SKM-1 treated with dmso at 0.1 percent for 144 hours (cell line): ENCODE results near the gene TIMM44.
"Not testable (repeated sequence)": the region's sequence is repeated elsewhere in the genome, so short reads cannot be mapped to it uniquely, and the experiment has no call there.

Source experiments
- DNase-seq: peaks from one replicate; lab custom pipeline; 2025; ENCODE audit not compliant: unreplicated experiment; lab: John Stamatoyannopoulos, UW

Gene TIMM44

DNA sequence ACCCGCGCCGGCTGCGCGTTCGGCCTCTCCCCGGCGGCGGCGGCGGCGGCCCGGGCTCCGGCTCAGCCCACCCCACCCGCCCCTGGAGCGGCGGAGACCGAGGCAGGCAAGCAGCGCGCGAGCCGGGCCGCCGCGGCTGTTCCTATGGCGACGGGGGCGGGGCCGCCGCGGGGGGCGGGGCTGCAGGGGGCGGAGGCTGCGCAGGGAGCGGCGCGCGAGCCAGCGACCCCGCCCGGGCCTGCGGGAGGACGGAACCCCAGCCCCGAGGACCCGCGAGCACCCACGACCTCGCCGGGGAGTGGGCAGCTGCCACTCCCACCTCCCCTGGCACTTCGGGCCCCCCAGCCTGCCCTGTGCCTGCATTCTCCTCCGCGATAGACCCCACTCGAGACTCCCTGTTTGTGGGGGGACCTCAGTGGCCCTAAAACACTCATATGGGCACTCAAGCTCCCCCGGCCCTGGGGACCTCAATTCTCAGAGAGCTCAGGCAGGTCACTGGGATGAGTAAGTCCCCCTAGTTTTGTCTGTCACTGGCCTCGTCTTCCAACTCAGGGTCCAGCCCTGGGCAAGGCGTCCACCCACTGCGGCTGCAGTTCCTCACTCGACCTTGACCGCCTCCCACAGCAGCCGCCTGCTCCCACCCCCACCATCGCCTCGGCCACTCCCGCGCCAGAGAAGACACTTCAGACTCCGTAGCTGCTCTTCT is 17.3 kb downstream of the TIMM44 start, which contains the start of gene CTXN1:
CTXN1 (minus strand) TSS at position 115 of the 706 bp plus-strand sequence. CDS start 597 bp downstream, outside the sequence.
- DNase-seq = no peak

DNA sequence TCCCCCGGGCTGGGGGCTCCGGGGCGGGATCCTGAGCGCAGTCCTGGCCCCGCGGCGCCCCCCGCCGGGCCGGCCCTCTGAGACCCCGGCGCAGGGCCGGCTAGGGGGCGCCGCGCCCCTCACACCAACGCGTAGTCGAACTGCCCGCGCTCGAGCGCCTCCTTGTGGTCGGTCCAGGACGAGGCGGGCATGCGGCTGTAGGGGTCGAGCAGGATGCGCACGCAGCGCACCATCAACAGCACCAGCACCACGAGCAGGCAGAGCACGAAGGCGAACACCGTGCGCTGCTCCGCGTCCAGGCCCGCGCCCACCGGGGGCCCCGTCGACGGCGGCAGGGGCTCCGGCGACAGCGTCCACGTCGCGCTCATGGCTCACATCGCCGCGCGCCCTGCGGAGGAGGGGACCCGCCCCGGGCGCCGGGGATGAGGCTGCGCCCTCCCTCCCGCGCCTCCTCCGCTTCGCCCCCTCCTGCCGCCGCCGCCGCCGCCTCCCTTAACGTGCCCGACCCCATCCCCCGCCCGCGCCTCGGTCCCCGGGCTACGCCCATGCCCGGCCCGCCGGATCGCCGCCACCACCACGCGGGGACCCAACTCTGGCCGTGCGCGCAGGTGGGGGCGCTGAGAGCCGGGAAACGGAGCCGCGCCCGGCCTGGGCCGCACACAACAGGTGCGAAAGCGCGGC is 18.2 kb downstream of the TIMM44 start:
- DNase-seq = peak; percentile 53

- DNase-seq = no peak
Measured at GRCh38 chr19:7924651-7925170, 18.8 kb downstream of the TIMM44 start.

DNA sequence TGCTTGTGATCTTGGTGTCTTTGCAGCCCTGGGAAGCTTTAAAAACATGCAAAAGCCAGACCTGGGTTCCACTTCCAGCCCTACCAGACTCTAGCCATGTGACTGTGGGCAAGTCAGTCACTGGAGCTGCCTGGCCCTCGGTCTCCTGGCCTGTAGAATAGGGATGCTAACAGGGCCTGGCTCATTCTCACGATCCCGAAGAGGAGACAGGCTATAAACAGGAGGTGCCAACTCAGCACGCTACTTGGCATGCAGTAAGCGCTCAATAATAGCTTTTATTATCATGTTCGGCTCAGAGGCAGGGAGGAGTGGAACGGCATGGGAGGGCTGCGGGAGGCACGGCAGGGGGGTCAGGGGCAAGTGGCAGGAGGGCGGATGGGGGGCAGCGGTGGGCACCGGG is 19.2 kb downstream of the TIMM44 start:
- no peak for DNase-seq

DNA sequence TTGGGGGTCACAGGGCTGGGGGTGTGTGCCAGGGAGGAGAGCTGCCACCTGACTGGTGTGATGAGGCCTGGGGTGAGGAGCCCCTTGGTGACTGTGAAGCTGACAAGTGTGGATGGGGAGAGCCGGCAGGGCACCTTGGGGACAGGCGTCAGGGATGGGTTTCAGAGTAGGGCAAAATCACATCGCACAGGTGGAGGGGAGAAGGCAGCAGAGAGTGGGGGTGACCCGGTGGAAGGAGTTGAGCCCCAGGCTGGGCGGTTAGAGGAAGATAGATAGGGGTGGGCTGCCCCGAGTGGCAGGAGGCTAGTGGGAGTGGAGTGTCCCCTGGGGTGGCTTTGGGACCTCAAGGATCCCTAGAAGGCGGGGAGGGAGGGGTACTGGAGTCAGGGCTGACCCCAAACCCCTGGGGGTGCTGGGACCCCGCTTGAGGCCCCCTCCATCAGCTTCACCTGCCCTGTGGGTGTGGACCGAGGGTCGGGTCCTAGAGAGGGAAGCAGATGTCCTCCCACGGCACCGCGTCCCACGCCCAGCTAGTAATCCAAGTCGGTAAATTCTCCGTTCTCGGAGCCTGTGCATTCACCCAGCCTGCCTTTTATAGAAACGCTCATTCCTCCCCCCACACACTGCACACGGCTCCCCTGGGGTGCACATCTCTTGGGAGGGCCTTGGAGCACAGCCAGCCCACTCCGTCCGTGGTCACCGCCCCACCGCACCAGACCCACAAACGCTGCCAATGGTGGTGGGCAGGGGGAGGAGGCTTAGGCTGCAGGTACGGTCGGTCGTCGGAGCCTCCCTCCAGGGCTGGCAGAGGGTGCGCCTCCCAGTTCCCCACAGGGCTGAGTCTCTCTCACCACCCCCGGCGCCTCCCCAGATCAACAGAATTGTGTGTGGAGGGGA is 19.9 kb downstream of the TIMM44 start:
- DNase-seq = no peak

DNA sequence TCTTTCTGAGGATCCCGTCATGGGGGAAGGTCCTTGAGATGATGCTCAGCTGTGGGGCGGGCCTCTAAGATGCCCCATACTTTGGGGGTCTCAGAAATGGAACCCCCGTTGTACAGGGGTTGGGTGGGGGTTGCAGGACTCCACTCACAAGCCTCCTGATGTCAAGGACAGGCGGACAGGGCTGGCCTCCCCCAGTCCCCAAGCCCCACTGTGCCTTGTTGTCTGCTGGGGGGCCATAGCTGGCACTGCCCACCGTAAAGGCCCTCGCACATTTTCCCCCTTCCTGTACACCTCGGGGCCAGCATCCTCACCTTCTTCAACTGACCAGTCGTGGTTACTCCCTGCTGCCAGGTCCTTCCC is 20.6 kb downstream of the TIMM44 start:
- DNase-seq = no peak

- no peak for DNase-seq
Measured at GRCh38 chr19:7921967-7922835, 21.3 kb downstream of the TIMM44 start.

- no peak for DNase-seq
Measured at GRCh38 chr19:7921302-7921966, 22.0 kb downstream of the TIMM44 start.

- peak; percentile 100 for DNase-seq
Measured at GRCh38 chr19:7920519-7921301, 22.8 kb downstream of the TIMM44 start.

- peak; percentile 93 for DNase-seq
Measured at GRCh38 chr19:7919610-7920518, 23.6 kb downstream of the TIMM44 start, which contains the start of gene SNAPC2. TSS of gene SNAPC2 (plus strand) at chr19:7920338. CDS start at chr19:7920367, 29 bp downstream.

- no peak for DNase-seq
Measured at GRCh38 chr19:7918615-7919421, 24.6 kb downstream of the TIMM44 start.

DNA sequence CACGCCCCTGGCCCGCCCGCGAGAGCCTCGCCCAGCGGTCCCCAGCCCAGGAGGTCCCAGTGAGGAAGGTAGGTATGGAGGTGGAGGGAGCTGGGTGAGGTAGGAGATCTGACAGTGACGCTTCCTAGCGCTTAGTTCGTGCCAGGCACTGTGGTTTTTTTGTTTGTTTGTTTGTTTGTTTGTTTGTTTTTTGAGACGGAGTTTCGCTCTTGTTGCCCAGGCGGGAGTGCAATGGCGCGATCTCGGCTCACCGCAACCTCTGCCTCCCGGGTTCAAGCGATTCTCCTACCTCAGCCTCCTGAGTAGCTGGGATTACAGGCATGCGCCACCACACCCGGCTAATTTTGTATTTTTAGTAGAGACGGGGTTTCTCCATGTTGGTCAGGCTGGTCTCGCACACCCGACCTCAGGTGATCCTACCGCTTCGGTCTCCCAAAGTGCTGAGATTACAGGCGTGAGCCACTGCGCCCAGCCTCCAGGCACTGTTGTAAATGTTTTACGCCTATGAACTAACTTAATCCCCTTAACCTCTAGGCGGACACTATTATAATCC is 25.3 kb downstream of the TIMM44 start:
- not testable (repeated sequence) for DNase-seq

DNA sequence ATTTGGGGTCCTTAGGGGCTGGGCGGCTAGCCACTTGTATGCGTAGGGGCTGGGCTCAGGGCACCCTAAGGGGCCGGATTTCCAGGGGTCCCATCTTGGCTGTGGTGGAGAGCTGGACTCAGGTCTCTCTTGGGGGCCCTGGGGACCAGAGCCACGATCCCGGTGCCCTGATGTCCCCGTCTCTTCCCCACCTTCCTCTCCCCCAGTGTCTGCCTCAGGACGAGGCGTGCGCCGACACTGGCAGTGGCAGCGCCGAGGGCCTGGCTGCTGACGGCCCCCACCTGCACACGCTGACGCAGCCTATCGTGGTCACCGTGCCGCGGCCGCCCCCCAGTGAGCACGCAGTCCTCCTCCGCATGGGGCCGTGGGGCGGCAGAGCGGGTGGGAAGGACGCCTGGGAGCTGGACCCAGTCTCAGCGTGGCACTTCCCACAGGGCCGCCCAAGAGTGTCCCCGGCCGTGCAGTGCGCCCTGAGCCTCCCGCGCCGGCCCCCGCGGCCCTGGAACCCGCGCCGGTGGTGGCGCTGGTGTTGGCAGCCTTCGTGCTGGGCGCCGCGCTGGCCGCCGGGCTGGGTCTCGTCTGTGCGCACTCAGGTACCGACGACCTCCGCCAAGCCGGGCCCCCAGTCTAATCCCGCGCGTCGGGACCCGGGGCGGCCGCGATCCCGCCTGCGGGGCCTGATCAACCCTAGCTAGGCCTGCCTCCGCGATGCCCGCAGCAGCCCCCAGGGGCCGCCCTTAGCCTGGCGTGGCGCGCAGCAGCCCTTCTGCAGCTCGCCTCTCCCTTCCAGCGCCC is 26.0 kb downstream of the TIMM44 start:
- peak; percentile 8 for DNase-seq

GRCh38 chr19:7916955-7917266 is 26.6 kb downstream of the TIMM44 start:
- no peak for DNase-seq

- no peak for DNase-seq
Measured at GRCh38 chr19:7916103-7916954, 27.1 kb downstream of the TIMM44 start.
